Activated B cell treated with CpG ODN at 0.5 μM for 24 hours (primary cell): ENCODE results near the gene SLC28A1. TPM values are rescaled to one million over a fixed set of nuclear protein-coding genes. Genes with fewer than 3 reads are reported as not detected.

Experiments
- ATAC-seq: fragments of 200-7000 bp; cut with Tn5 transposase; one replicate; pipeline ENCODE4 v1.10.0; 2021; ENCODE audit warnings: low read depth, mild to moderate bottlenecking, moderate library complexity
- CTCF ChIA-PET: fragments of 350-600 bp; sonication (Branson Sonifier 250); formaldehyde crosslinking; loops from one replicate; lab custom pipeline; 2021; ENCODE audit warnings: antibody characterized with exemption; lab: Charles Lee
- POLR2A ChIA-PET: fragments of 350-600 bp; sonication (Branson Sonifier 250); formaldehyde crosslinking; loops from one replicate; lab custom pipeline; 2021; ENCODE audit warnings: antibody characterized with exemption; lab: Charles Lee
- DNase-seq: peaks from one replicate; pipeline ENCODE4 v3.0.0; 2022
- H3K27ac Mint-ChIP-seq: one replicate; pipeline ENCODE4 v1.8.0; 2020; ENCODE audit warnings: mixed read lengths
- H3K27me3 Mint-ChIP-seq: one replicate; pipeline ENCODE4 v1.8.0; 2021; ENCODE audit warnings: mixed read lengths
- H3K36me3 Mint-ChIP-seq: one replicate; pipeline ENCODE4 v1.8.0; 2021; ENCODE audit warnings: low read depth, mixed read lengths
- H3K4me1 Mint-ChIP-seq: one replicate; pipeline ENCODE4 v1.8.0; 2021; ENCODE audit warnings: mixed read lengths
- H3K4me3 Mint-ChIP-seq: one replicate; pipeline ENCODE4 v1.8.0; 2020; ENCODE audit warnings: mild to moderate bottlenecking, mixed read lengths
- H3K9me3 Mint-ChIP-seq: one replicate; pipeline ENCODE4 v1.8.0; 2020; ENCODE audit warnings: mixed read lengths
- intact Hi-C: fragments of 100-400 bp; cut with micrococcal nuclease; formaldehyde crosslinking; loops from one replicate; pipeline ENCODE4 v1.15.1; 2024
- total RNA-seq: library from RNA; stranded (reverse); gene quantifications from 2 replicates; pipeline ENCODE4 v1.2.3, GENCODE V29; 2022
- TF ChIP-seq, protein P1 (sequence below): fragments of 200-600 bp; IDR thresholded peaks from one replicate; pipeline ENCODE4 v1.8.0; 2022; ENCODE audit warnings: antibody characterized with exemption, mild to moderate bottlenecking

The SLC28A1 gene
- total RNA-seq, 1 donor from 2014 or later: not detected

GRCh38 chr15:84914351-84914750 lies 29.9 kb downstream of the SLC28A1 start:
- no peaks in the 10 kb centered on the region for H3K36me3 Mint-ChIP-seq
- peaks cover 11% of the 10 kb centered on the region for H3K27me3 Mint-ChIP-seq
- H3K4me1 Mint-ChIP-seq: peaks cover 2% of the 10 kb centered on the region
- TF ChIP-seq, protein P1, sequence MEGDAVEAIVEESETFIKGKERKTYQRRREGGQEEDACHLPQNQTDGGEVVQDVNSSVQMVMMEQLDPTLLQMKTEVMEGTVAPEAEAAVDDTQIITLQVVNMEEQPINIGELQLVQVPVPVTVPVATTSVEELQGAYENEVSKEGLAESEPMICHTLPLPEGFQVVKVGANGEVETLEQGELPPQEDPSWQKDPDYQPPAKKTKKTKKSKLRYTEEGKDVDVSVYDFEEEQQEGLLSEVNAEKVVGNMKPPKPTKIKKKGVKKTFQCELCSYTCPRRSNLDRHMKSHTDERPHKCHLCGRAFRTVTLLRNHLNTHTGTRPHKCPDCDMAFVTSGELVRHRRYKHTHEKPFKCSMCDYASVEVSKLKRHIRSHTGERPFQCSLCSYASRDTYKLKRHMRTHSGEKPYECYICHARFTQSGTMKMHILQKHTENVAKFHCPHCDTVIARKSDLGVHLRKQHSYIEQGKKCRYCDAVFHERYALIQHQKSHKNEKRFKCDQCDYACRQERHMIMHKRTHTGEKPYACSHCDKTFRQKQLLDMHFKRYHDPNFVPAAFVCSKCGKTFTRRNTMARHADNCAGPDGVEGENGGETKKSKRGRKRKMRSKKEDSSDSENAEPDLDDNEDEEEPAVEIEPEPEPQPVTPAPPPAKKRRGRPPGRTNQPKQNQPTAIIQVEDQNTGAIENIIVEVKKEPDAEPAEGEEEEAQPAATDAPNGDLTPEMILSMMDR: no peak
- H3K4me3 Mint-ChIP-seq: no peak overlapping the region
- intact Hi-C loops: no loop called here
- ATAC-seq: no peak
- no peak overlapping the region for H3K27ac Mint-ChIP-seq
- no peak for DNase-seq
- POLR2A ChIA-PET: no interaction called here
- H3K9me3 Mint-ChIP-seq: no peaks in the 10 kb centered on the region
- CTCF ChIA-PET: no interaction called here

DNA sequence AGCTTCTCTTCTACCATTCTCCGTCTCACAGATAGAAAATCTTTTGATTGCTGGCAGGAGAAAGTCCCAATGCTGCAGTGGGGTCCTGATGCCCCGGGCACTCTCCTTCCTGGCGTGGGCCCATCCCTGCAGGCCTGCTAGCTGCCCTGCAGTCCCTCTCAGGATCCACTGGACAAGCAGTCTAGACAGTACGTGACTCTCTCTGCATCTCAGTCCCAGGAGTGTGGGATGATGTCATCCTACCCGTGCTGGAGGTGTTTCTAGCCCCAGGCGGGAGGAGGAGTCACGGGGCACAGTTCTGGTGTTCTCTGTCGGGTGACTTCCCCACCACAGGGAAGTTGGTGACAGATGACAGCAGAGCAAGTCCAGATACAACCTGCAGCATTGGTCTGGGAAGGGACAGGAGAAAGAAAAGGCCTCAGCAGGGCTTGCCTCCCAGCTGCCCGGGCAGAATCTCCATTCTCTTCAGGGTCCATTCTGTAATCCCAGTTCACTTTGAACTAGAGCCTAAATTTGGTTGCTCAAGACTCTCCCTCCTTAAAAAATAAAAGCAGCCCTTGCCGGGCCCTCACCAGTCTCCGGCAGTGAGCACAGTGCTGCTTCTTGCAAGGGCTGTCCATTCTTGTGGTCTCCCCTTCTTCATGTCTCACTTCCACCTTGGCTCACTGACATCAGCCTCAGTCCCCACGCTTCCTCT lies 30.6 kb downstream of the SLC28A1 start:
- DNase-seq: no peak
- ChIA-PET POLR2A (no interaction called here), CTCF (no interaction called here)
- no peaks in the 10 kb centered on the region for H3K9me3 Mint-ChIP-seq
- no peak overlapping the region for H3K4me3 Mint-ChIP-seq
- TF ChIP-seq, protein P1: no peak
- peak; percentile 91 for ATAC-seq
- no peaks in the 10 kb centered on the region for H3K36me3 Mint-ChIP-seq
- intact Hi-C loops: no loop called here
- H3K27ac Mint-ChIP-seq: no peak overlapping the region
- peaks cover 2% of the 10 kb centered on the region for H3K4me1 Mint-ChIP-seq
- H3K27me3 Mint-ChIP-seq: peaks cover 11% of the 10 kb centered on the region

DNA sequence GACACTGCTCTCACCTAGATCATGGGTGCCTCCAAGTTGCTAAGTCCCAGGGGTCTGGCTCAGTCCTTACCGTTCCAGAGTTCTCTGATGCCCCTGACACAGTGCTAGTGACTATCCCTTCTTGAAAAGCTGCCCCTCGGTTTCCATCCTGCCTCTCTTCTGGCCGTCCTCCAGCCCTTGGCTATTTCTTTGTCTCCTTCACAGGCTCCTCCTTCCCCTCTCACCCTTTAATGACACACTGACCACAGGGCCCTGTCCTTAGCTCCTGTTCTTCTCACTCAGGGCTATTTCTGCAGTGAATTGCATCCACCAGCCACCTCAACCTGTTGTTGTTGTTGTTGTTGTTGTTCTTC lies 31.1 kb downstream of the SLC28A1 start:
- no peak overlapping the region for H3K4me3 Mint-ChIP-seq
- CTCF ChIA-PET: no interaction called here
- no peak for DNase-seq
- no peaks in the 10 kb centered on the region for H3K36me3 Mint-ChIP-seq
- TF ChIP-seq, protein P1: no peak
- no peak for ATAC-seq
- POLR2A ChIA-PET: no interaction called here
- intact Hi-C loops: no loop called here
- H3K27me3 Mint-ChIP-seq: peaks cover 11% of the 10 kb centered on the region
- no peaks in the 10 kb centered on the region for H3K9me3 Mint-ChIP-seq
- H3K27ac Mint-ChIP-seq: no peak overlapping the region
- peaks cover 2% of the 10 kb centered on the region for H3K4me1 Mint-ChIP-seq

GRCh38 chr15:84917452-84917851 lies 33.0 kb downstream of the SLC28A1 start:
- Mint-ChIP-seq H3K27me3 (peaks cover 9% of the 10 kb centered on the region), H3K4me1 (peaks cover 2% of the 10 kb centered on the region), H3K4me3 (no peak overlapping the region), H3K9me3 (no peaks in the 10 kb centered on the region), H3K27ac (no peak overlapping the region), H3K36me3 (no peaks in the 10 kb centered on the region)
- ATAC-seq (no peak), DNase-seq (no peak)
- CTCF ChIA-PET: no interaction called here
- intact Hi-C loops: no loop called here
- TF ChIP-seq, protein P1: no peak
- POLR2A ChIA-PET: no interaction called here

DNA sequence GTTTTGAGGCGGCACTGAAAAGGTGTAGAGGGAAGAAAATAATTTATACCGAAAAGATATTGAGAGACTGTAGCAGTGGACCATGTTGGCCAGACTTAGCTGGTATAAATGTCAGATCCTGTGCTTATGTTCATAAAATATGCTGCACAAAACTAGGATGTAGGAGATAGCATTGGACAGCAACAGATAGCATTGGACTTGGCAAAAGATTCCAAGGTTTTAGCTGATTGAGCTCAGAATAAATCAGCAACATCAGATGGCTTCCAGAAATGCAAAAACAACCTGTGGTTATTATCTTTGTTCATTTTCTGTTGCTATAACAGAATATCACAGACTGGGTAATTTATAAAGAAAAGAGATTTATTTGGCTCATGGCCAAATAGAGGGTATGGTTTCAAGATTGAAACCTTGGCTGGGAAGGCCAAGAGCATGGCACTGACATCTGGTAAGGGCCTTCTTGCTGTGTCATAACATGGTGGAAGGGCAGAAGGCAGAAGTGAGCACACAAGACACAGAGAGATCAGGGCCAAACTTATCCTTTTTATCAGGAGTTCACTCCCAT lies 34.7 kb downstream of the SLC28A1 start:
- H3K27ac Mint-ChIP-seq: no peak overlapping the region
- H3K4me1 Mint-ChIP-seq: peaks cover 2% of the 10 kb centered on the region
- ChIA-PET CTCF (interaction anchor here (1.0 kb wide), 1 partner anchor 9 kb away, joined by 3 read pairs; no protein-coding TSS in a partner anchor), POLR2A (no interaction called here)
- ATAC-seq: no peak
- no peaks in the 10 kb centered on the region for H3K9me3 Mint-ChIP-seq
- peaks cover 9% of the 10 kb centered on the region for H3K27me3 Mint-ChIP-seq
- no peaks in the 10 kb centered on the region for H3K36me3 Mint-ChIP-seq
- TF ChIP-seq, protein P1: no peak
- no peak overlapping the region for H3K4me3 Mint-ChIP-seq
- intact Hi-C loops: no loop called here
- DNase-seq: no peak
